Neuronal stem cell (in vitro differentiated cells): ENCODE measurements around the gene PLXNA4.

Experiments used
- DNase-seq: peaks from one replicate; pipeline ENCODE4 v3.0.0-alpha.2; 2013; ENCODE audit warnings: low spot score
- H2AFZ ChIP-seq: one replicate; pipeline ENCODE4 v1.6.1; 2013; ENCODE audit warnings: mild to moderate bottlenecking, low read length, inconsistent platforms
- H2AK5ac ChIP-seq: 2 replicates; pipeline ENCODE4 v1.6.1; 2013; ENCODE audit warnings: low read depth, mild to moderate bottlenecking, inconsistent platforms, low read length, moderate library complexity, mixed read lengths
- H2BK120ac ChIP-seq: 2 replicates; pipeline ENCODE4 v1.6.1; 2013; ENCODE audit warnings: low read depth, mild to moderate bottlenecking, inconsistent platforms, low read length, moderate library complexity, mixed read lengths
- H2BK12ac ChIP-seq: one replicate; pipeline ENCODE4 v1.6.1; 2013; ENCODE audit warnings: low read length, inconsistent platforms
- H2BK15ac ChIP-seq: 2 replicates; pipeline ENCODE4 v1.6.1; 2013; ENCODE audit warnings: mild to moderate bottlenecking, low read length, inconsistent platforms, mixed read lengths
- H2BK5ac ChIP-seq: one replicate; pipeline ENCODE4 v1.6.1; 2013; ENCODE audit warnings: inconsistent platforms, mild to moderate bottlenecking, low read length, moderate library complexity
- H3K14ac ChIP-seq: one replicate; pipeline ENCODE4 v1.6.1; 2013; ENCODE audit warnings: low read length, inconsistent platforms
- H3K18ac ChIP-seq: 2 replicates; pipeline ENCODE4 v1.6.1; 2013; ENCODE audit warnings: low read length, inconsistent platforms
- H3K23ac ChIP-seq: 2 replicates; pipeline ENCODE4 v1.6.1; 2013; ENCODE audit warnings: low read depth, mild to moderate bottlenecking, mixed read lengths, low read length, inconsistent platforms; ENCODE audit not compliant: poor library complexity
- H3K27ac ChIP-seq: replicated peaks from 3 replicates; pipeline ENCODE4 v1.5.1; 2013; ENCODE audit warnings: low read length, inconsistent platforms
- H3K27me3 ChIP-seq, 3 experiments: 2 replicates each; pipeline ENCODE4 v1.6.1; 2013; ENCODE audit warnings: low read length in 3 of 3, mild to moderate bottlenecking in 2 of 3, inconsistent platforms in 1 of 3, low read depth in 1 of 3, mixed read lengths in 1 of 3, moderate library complexity in 1 of 3; ENCODE audit not compliant: control insufficient read depth in 3 of 3, insufficient read depth in 3 of 3
- H3K36me3 ChIP-seq, 2 donors: replicated peaks in 1 of 2; 2 replicates each; pipeline ENCODE4 v1.6.1; 2013; ENCODE audit warnings: low read length in 2 of 2; ENCODE audit not compliant: control insufficient read depth in 2 of 2, insufficient read depth in 2 of 2
- H3K4ac ChIP-seq: 2 replicates; pipeline ENCODE4 v1.6.1; 2013; ENCODE audit warnings: inconsistent platforms, mild to moderate bottlenecking, low read length, moderate library complexity
- H3K4me1 ChIP-seq, 2 donors: 1 replicate in 1 of 2; 2 replicates in 1 of 2; pipeline ENCODE4 v1.6.1; 2013; ENCODE audit warnings: low read length in 2 of 2, low read depth in 1 of 2; ENCODE audit not compliant: control insufficient read depth in 2 of 2, insufficient read depth in 1 of 2
- H3K4me2 ChIP-seq: one replicate; pipeline ENCODE4 v1.6.1; 2013; ENCODE audit warnings: mild to moderate bottlenecking, low read length, inconsistent platforms; ENCODE audit not compliant: insufficient read depth, poor library complexity, severe bottlenecking
- H3K4me3 ChIP-seq, 2 donors: 2 replicates each; pipeline ENCODE4 v1.5.1; 2013; ENCODE audit warnings: low read length in 2 of 2, mild to moderate bottlenecking in 2 of 2, inconsistent platforms in 1 of 2, moderate library complexity in 1 of 2
- H3K79me1 ChIP-seq: one replicate; pipeline ENCODE4 v1.6.1; 2013; ENCODE audit warnings: low read depth, mild to moderate bottlenecking, inconsistent platforms, low read length, moderate library complexity
- H3K9ac ChIP-seq: one replicate; pipeline ENCODE4 v1.6.1; 2013; ENCODE audit warnings: mild to moderate bottlenecking, low read depth, low read length, inconsistent platforms; ENCODE audit not compliant: poor library complexity
- H3K9me3 ChIP-seq, 2 donors: replicated peaks in 1 of 2; 2 replicates each; pipeline versions ENCODE3 to v1.6.1; 2013; ENCODE audit warnings: low read length in 2 of 2, mild to moderate bottlenecking in 2 of 2, inconsistent platforms in 1 of 2, low read depth in 1 of 2, mixed read lengths in 1 of 2, moderate library complexity in 1 of 2; ENCODE audit not compliant: control insufficient read depth in 2 of 2, insufficient read depth in 1 of 2
- H4K8ac ChIP-seq: one replicate; pipeline ENCODE4 v1.6.1; 2013; ENCODE audit warnings: low read depth, mild to moderate bottlenecking, inconsistent platforms, low read length, moderate library complexity
- H4K91ac ChIP-seq: one replicate; pipeline ENCODE4 v1.6.1; 2013; ENCODE audit warnings: low read length, low read depth, mild to moderate bottlenecking, inconsistent platforms; ENCODE audit not compliant: poor library complexity
- WGBS, 2 donors: extraction: QIAGEN DNeasy Blood & Tissue Kit; methylation state at CpG; one replicate each; pipeline ENCODE4 v1.1.7; 2013; ENCODE audit warnings: missing lambda C conversion rate in 2 of 2, mixed read lengths in 1 of 2; ENCODE audit not compliant: insufficient read length in 2 of 2, insufficient replicate concordance in 1 of 2; ENCODE audit errors: extremely low coverage in 2 of 2; 5-methylcytosine and 5-hydroxymethylcytosine counted together

Gene PLXNA4

DNA sequence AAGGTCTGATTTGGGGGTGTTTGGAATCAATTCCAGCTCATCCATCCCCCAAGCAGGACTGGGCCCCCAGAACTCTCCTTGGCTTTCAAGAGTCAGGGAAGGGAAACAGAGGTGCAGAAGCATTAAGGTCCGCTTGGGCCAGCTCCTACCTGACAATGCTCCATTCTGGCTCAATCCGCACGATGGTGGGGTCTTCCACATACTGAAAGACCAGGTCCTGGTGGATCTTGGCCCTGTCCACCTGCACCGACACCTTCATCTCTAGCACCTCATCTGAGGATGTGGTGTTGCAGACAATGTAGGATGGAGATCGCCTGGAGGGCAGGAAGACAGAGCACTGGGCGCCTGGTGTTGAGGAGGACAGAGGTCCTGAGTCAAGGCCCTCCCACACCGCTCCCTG, 391.1 kb downstream of the PLXNA4 start:
- Histone ChIP-seq H3K23ac (peak overlapping the region; percentile 59), H3K4ac (no peak overlapping the region), H2AFZ (no peak overlapping the region), H2BK15ac (peak overlapping the region; percentile 66), H3K27me3 (no peaks in the 10 kb centered on the region), H3K9me3 (peaks cover 0 to 11% of the 10 kb centered on the region in 2 donors), H3K27ac (no peak overlapping the region), H3K14ac (peak overlapping the region; percentile 47), H3K18ac (peak overlapping the region; percentile 18), H2BK12ac (peak overlapping the region; percentile 51), H3K4me1 (peaks cover 0 to 1% of the 10 kb centered on the region in 2 donors), H3K36me3 (no peaks in the 10 kb centered on the region), H3K79me1 (no peaks in the 10 kb centered on the region), H4K8ac (no peak overlapping the region), H4K91ac (peak overlapping the region; percentile 5), H2BK120ac (no peak overlapping the region), H3K4me2 (no peak overlapping the region), H2AK5ac (peak overlapping the region; percentile 49), H3K4me3 (peak overlapping the region in 1 of 2 donors; percentile 39), H2BK5ac (peak overlapping the region; percentile 14), H3K9ac (no peak overlapping the region)
- DNase-seq, result no peak
- no CpG with 5 or more reads among the region's 7 CpGs for WGBS, 2 donors

DNA sequence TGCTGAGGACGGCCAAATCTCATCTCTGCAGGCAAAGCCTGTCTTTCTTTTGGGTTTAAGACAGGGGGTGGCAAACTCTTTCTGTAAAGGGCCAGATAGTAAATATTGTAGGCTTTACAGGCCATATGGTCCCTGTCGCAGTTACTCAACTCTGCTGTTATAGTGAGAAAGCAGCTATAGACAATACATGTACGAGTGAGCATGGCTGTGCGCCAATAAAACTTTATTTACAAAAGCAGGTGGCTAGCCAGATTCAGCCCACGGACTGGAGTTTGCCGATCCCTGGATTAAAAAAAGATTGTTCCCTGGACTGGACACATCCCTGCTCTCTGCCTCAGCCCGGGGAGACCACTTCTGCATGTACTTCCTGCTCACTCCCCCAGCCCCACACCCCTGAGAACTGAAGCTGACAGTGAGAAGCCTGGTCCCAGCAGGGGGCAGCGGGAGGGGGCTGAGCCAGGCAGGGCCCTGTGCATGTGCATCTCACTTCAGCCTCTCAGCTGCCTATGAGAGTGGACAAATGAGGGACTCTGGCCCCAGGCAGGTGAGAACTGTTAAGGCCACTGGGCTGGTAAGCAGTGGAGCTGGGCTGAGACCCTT, 392.4 kb downstream of the PLXNA4 start:
- Histone ChIP-seq H2BK12ac (no peak overlapping the region), H3K14ac (no peak overlapping the region), H4K8ac (no peak overlapping the region), H3K4me1 (peaks cover 0 to 1% of the 10 kb centered on the region in 2 donors), H3K4me3 (no peak overlapping the region), H3K9me3 (peaks cover 0 to 11% of the 10 kb centered on the region in 2 donors), H3K27me3 (no peaks in the 10 kb centered on the region), H3K9ac (no peak overlapping the region), H2AK5ac (no peak overlapping the region), H3K36me3 (no peaks in the 10 kb centered on the region), H2BK120ac (no peak overlapping the region), H2BK15ac (no peak overlapping the region), H2AFZ (no peak overlapping the region), H3K23ac (no peak overlapping the region), H3K79me1 (no peaks in the 10 kb centered on the region), H3K4me2 (no peak overlapping the region), H2BK5ac (no peak overlapping the region), H3K27ac (no peak overlapping the region), H3K18ac (no peak overlapping the region), H4K91ac (no peak overlapping the region), H3K4ac (no peak overlapping the region)
- no peak for DNase-seq
- no CpG with 5 or more reads among the region's 8 CpGs for WGBS, 2 donors

GRCh38 chr7:132182992-132183391, 393.3 kb downstream of the PLXNA4 start:
- Histone ChIP-seq H2AK5ac (no peak overlapping the region), H3K23ac (no peak overlapping the region), H3K4me1 (peaks cover 0 to 1% of the 10 kb centered on the region in 2 donors), H3K79me1 (no peaks in the 10 kb centered on the region), H4K91ac (no peak overlapping the region), H3K27me3 (no peaks in the 10 kb centered on the region), H2AFZ (no peak overlapping the region), H3K9me3 (peaks cover 0 to 8% of the 10 kb centered on the region in 2 donors), H3K9ac (no peak overlapping the region), H3K14ac (no peak overlapping the region), H2BK15ac (no peak overlapping the region), H4K8ac (no peak overlapping the region), H3K4me3 (no peak overlapping the region), H2BK120ac (no peak overlapping the region), H2BK5ac (no peak overlapping the region), H3K4me2 (no peak overlapping the region), H3K27ac (no peak overlapping the region), H3K4ac (no peak overlapping the region), H3K36me3 (no peaks in the 10 kb centered on the region), H3K18ac (no peak overlapping the region), H2BK12ac (no peak overlapping the region)
- no peak for DNase-seq
- no CpG with 5 or more reads among the region's 6 CpGs for WGBS, 2 donors

- peaks cover 0 to 4% of the 10 kb centered on the region in 2 donors for H3K9me3 ChIP-seq
- H2BK15ac ChIP-seq, result no peak overlapping the region
- no peaks in the 10 kb centered on the region for H3K79me1 ChIP-seq
- peaks cover 0 to 3% of the 10 kb centered on the region in 2 donors for H3K4me1 ChIP-seq
- H3K27ac ChIP-seq, result no peak overlapping the region
- H3K14ac ChIP-seq, result no peak overlapping the region
- no CpG with 5 or more reads among the region's 9 CpGs for WGBS, 2 donors
- H3K36me3 ChIP-seq, result no peaks in the 10 kb centered on the region
- H3K18ac ChIP-seq, result no peak overlapping the region
- no peak overlapping the region for H2AK5ac ChIP-seq
- H3K27me3 ChIP-seq, result no peaks in the 10 kb centered on the region
- no peak overlapping the region for H2BK5ac ChIP-seq
- no peak overlapping the region for H4K8ac ChIP-seq
- no peak for DNase-seq
- H3K9ac ChIP-seq, result no peak overlapping the region
- H3K4me2 ChIP-seq, result no peak overlapping the region
- H2BK12ac ChIP-seq, result no peak overlapping the region
- H3K23ac ChIP-seq, result no peak overlapping the region
- H3K4ac ChIP-seq, result no peak overlapping the region
- no peak overlapping the region for H3K4me3 ChIP-seq
- H4K91ac ChIP-seq, result no peak overlapping the region
- no peak overlapping the region for H2AFZ ChIP-seq
- no peak overlapping the region for H2BK120ac ChIP-seq
These were observed 394.2 kb downstream of the PLXNA4 start for GRCh38 chr7:132181946-132182685.
